Astrocyte (in vitro differentiated cells and primary cell): ENCODE measurements around the gene RIIAD1. TPM values are rescaled to one million over a fixed set of nuclear protein-coding genes. Genes with fewer than 3 reads are reported as not detected.
"Not testable (repeated sequence)": the region's sequence is repeated elsewhere in the genome, so short reads cannot be mapped to it uniquely, and the experiment has no call there.

Experiments used
- DNase-seq: peaks from one replicate; pipeline ENCODE4 v3.0.0-alpha.2; 2010; ENCODE audit warnings: low read depth
- FAIRE-seq: peaks from 2 replicates; lab custom pipeline; 2011; peaks lifted over from hg19 to GRCh38; lab: Jason Lieb, UNC
- H2AFZ ChIP-seq: 2 replicates; pipeline ENCODE4 v1.6.0; 2012; ENCODE audit warnings: low read depth, low read length, inconsistent platforms
- H3K27ac ChIP-seq: 2 replicates; pipeline ENCODE4 v1.5.1; 2011; ENCODE audit warnings: low read depth, low read length, inconsistent platforms
- H3K27me3 ChIP-seq: 2 replicates; pipeline ENCODE4 v1.6.0; 2011; ENCODE audit warnings: low read length, inconsistent platforms; ENCODE audit not compliant: insufficient read depth
- H3K36me3 ChIP-seq: 2 replicates; pipeline ENCODE4 v1.5.1; 2011; ENCODE audit warnings: low read length, inconsistent platforms; ENCODE audit not compliant: insufficient read depth
- H3K4me1 ChIP-seq: 2 replicates; pipeline ENCODE4 v1.5.1; 2011; ENCODE audit warnings: low read length, inconsistent platforms; ENCODE audit not compliant: insufficient read depth
- H3K4me2 ChIP-seq: 2 replicates; pipeline ENCODE4 v1.6.0; 2012; ENCODE audit warnings: low read length, inconsistent platforms
- H3K4me3 ChIP-seq: 2 replicates; pipeline ENCODE4 v1.5.1; 2011; ENCODE audit warnings: low read depth, mild to moderate bottlenecking, low read length, inconsistent platforms; ENCODE audit not compliant: insufficient read depth
- H3K79me2 ChIP-seq: 2 replicates; pipeline ENCODE4 v1.6.0; 2012; ENCODE audit warnings: mild to moderate bottlenecking, low read length, inconsistent platforms; ENCODE audit not compliant: insufficient read depth
- H3K9ac ChIP-seq: 2 replicates; pipeline ENCODE4 v1.6.0; 2012; ENCODE audit warnings: mild to moderate bottlenecking, low read length, inconsistent platforms
- H3K9me3 ChIP-seq: 2 replicates; pipeline ENCODE4 v1.5.1; 2012; ENCODE audit warnings: low read depth, mild to moderate bottlenecking, low read length, inconsistent platforms; ENCODE audit not compliant: insufficient read depth
- H4K20me1 ChIP-seq: 2 replicates; pipeline ENCODE4 v1.6.0; 2012; ENCODE audit warnings: low read length, inconsistent platforms; ENCODE audit not compliant: insufficient read depth
- H3K27ac Mint-ChIP-seq: one replicate; pipeline ENCODE4 v1.8.0; 2021; ENCODE audit warnings: mild to moderate bottlenecking, mixed read lengths; ENCODE audit not compliant: unreplicated experiment
- H3K27me3 Mint-ChIP-seq: one replicate; pipeline ENCODE4 v1.8.0; 2021; ENCODE audit warnings: low read depth, mixed read lengths; ENCODE audit not compliant: unreplicated experiment
- H3K36me3 Mint-ChIP-seq: one replicate; pipeline ENCODE4 v1.8.0; 2021; ENCODE audit warnings: low read depth, mixed read lengths; ENCODE audit not compliant: unreplicated experiment
- H3K4me1 Mint-ChIP-seq: one replicate; pipeline ENCODE4 v1.8.0; 2021; ENCODE audit warnings: low read depth, mixed read lengths; ENCODE audit not compliant: unreplicated experiment
- H3K4me3 Mint-ChIP-seq: one replicate; pipeline ENCODE4 v1.8.0; 2021; ENCODE audit warnings: mild to moderate bottlenecking, moderate library complexity, mixed read lengths; ENCODE audit not compliant: unreplicated experiment
- H3K9me3 Mint-ChIP-seq: one replicate; pipeline ENCODE4 v1.8.0; 2021; ENCODE audit warnings: mild to moderate bottlenecking, mixed read lengths; ENCODE audit not compliant: unreplicated experiment
- total RNA-seq: library from RNA; stranded (reverse); gene quantifications from 2 replicates; pipeline ENCODE4 v1.2.1, GENCODE V29; 2021
- TF ChIP-seq, protein P1 (sequence below): IDR thresholded peaks from 2 replicates; pipeline ENCODE4 v1.5.1; 2011; ENCODE audit warnings: low read depth, mild to moderate bottlenecking, inconsistent platforms, low read length, moderate library complexity; ENCODE audit not compliant: insufficient read depth

The RIIAD1 gene
- total RNA-seq, 1 donor from 2014 or later = not detected

DNA sequence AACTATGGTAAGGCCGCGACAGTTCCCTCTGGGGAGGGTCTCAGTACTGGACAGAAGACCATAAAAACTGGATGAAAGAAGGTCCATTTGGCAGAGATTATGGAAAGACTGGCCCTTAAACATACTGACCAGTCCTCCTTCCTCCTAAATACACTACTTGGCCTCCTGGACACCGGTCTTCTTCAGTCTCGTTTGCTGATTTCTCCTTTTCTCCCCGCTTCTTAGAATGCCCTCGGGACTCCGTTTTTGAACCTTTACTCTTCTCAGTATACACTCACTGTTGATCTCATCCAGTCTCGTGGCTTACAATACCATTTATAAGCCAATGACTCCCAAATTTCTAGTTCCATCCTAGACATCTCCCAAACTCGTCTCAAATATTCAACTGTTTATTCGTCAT, 42.7 kb downstream of the RIIAD1 start:
- Histone ChIP-seq H2AFZ (peak overlapping the region; percentile 92), H4K20me1 (no peaks in the 10 kb centered on the region), H3K9ac (peak overlapping the region; percentile 94), H3K36me3 (peaks cover 21% of the 10 kb centered on the region), H3K4me1 (peaks cover 14% of the 10 kb centered on the region), H3K79me2 (peaks cover 22% of the 10 kb centered on the region), H3K4me2 (peak overlapping the region; percentile 87), H3K27me3 (no peaks in the 10 kb centered on the region), H3K27ac (peak overlapping the region; percentile 80), H3K9me3 (no peaks in the 10 kb centered on the region), H3K4me3 (peak overlapping the region; percentile 94)
- peaks cover 2% of the 10 kb centered on the region for H3K9me3 Mint-ChIP-seq
- H3K4me3 Mint-ChIP-seq = peak overlapping the region; percentile 88
- peaks cover 14% of the 10 kb centered on the region for H3K36me3 Mint-ChIP-seq
- TF ChIP-seq, protein P1, sequence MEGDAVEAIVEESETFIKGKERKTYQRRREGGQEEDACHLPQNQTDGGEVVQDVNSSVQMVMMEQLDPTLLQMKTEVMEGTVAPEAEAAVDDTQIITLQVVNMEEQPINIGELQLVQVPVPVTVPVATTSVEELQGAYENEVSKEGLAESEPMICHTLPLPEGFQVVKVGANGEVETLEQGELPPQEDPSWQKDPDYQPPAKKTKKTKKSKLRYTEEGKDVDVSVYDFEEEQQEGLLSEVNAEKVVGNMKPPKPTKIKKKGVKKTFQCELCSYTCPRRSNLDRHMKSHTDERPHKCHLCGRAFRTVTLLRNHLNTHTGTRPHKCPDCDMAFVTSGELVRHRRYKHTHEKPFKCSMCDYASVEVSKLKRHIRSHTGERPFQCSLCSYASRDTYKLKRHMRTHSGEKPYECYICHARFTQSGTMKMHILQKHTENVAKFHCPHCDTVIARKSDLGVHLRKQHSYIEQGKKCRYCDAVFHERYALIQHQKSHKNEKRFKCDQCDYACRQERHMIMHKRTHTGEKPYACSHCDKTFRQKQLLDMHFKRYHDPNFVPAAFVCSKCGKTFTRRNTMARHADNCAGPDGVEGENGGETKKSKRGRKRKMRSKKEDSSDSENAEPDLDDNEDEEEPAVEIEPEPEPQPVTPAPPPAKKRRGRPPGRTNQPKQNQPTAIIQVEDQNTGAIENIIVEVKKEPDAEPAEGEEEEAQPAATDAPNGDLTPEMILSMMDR = no peak
- no peaks in the 10 kb centered on the region for H3K27me3 Mint-ChIP-seq
- FAIRE-seq (no peak), DNase-seq (no peak)
- H3K27ac Mint-ChIP-seq = peak overlapping the region; percentile 54
- H3K4me1 Mint-ChIP-seq = peaks cover 6% of the 10 kb centered on the region

DNA sequence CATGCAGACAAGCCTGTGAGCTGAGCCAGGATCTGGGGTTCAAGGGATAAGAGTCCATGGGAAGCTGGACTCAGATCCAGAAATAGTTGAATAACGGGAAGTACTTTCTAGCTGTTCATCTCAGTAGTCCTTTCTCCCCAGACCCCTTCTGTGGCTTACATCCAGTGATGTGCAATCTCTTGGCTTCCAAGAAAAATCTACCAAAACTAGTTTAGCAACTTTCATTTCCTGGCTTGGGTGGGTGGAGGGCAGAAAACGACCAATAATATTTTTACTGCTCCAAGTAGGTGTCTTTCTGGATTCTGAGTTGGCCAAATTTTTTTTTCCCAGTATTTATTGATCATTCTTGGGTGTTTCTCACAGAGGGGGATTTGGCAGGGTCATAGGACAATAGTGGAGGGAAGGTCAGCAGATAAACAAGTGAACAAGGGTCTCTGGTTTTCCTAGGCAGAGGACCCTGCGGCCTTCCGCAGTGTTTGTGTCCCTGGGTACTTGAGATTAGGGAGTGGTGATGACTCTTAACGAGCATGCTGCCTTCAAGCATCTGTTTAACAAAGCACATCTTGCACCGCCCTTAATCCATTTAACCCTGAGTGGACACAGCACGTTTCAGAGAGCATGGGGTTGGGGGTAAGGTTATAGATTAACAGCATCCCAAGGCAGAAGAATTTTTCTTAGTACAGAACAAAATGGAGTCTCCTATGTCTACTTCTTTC, 47.2 kb downstream of the RIIAD1 start:
- H4K20me1 ChIP-seq, H3K4me3 ChIP-seq, H3K4me1 ChIP-seq, H3K27ac ChIP-seq, H3K36me3 Mint-ChIP-seq, H3K9ac ChIP-seq, H2AFZ ChIP-seq, H3K4me2 ChIP-seq, H3K27me3 Mint-ChIP-seq, FAIRE-seq, H3K27ac Mint-ChIP-seq, H3K9me3 ChIP-seq, H3K4me1 Mint-ChIP-seq, DNase-seq, H3K9me3 Mint-ChIP-seq, H3K4me3 Mint-ChIP-seq, H3K36me3 ChIP-seq, H3K79me2 ChIP-seq, H3K27me3 ChIP-seq: not testable (repeated sequence)

DNA sequence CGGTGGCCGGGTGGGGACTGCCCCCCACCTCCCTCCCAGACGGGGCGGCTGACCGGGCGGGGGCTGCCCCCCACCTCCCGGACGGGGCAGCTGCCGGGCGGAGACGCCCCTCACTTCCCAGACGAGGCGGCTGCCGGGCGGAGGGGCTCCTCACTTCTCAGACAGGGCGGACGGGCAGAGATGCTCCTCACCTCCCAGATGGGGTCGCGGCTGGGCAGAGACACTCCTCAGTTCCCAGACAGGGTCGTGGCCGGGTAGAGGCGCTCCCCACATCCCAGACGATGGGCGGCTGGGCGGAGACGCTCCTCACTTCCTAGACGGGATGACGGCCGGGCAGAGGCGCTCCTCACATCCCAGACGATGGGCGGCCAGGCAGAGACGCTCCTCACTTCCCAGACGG, 47.9 kb downstream of the RIIAD1 start:
- H3K4me1 ChIP-seq, H3K4me3 ChIP-seq, H3K9ac ChIP-seq, H3K79me2 ChIP-seq, H3K9me3 Mint-ChIP-seq, H3K9me3 ChIP-seq, H2AFZ ChIP-seq, H3K27me3 ChIP-seq, H4K20me1 ChIP-seq, H3K4me1 Mint-ChIP-seq, H3K36me3 Mint-ChIP-seq, H3K27ac Mint-ChIP-seq, H3K4me2 ChIP-seq, FAIRE-seq, H3K4me3 Mint-ChIP-seq, H3K27me3 Mint-ChIP-seq, H3K27ac ChIP-seq, DNase-seq, H3K36me3 ChIP-seq: not testable (repeated sequence)
